OCI-LY7 (cell line): ENCODE measurements around the gene SYCP1.

Experiments used
- EZH2phosphoT487 ChIP-seq: fragments of 200-600 bp; sonication (generic); IDR thresholded peaks from 2 replicates; pipeline ENCODE4 v1.6.1; 2018; ENCODE audit warnings: low read depth, borderline replicate concordance, mild to moderate bottlenecking, mixed run types, antibody characterized with exemption, low read length, moderate library complexity, mixed read lengths
- TF ChIP-seq, protein P1 (sequence below): fragments of 200-600 bp; sonication (generic); conservative IDR thresholded peaks from 2 replicates; pipeline ENCODE4 v1.5.1; 2014; ENCODE audit warnings: mild to moderate bottlenecking, antibody characterized with exemption, low read length, moderate library complexity, mixed read lengths

DNA sequence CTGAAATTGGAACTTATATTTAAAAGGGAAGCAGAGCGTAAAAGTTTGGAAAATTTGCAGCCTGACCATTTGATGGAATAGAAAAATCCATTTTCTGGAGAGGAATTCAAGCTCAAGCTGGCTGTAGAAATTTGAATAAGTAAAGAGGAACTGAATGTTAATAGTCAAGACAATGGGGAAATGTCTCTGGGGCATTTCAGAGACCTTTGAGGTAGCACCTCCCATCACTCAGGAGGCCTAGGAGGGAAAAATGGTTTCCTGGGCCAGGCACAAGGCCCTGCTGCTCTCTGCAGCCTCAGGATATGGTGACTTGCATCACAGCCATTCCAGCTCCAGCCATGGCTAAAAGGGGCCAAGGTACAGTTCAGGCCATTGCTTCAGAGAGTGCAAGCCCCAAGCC is 157.3 kb downstream of the SYCP1 start:
- TF ChIP-seq, protein P1, sequence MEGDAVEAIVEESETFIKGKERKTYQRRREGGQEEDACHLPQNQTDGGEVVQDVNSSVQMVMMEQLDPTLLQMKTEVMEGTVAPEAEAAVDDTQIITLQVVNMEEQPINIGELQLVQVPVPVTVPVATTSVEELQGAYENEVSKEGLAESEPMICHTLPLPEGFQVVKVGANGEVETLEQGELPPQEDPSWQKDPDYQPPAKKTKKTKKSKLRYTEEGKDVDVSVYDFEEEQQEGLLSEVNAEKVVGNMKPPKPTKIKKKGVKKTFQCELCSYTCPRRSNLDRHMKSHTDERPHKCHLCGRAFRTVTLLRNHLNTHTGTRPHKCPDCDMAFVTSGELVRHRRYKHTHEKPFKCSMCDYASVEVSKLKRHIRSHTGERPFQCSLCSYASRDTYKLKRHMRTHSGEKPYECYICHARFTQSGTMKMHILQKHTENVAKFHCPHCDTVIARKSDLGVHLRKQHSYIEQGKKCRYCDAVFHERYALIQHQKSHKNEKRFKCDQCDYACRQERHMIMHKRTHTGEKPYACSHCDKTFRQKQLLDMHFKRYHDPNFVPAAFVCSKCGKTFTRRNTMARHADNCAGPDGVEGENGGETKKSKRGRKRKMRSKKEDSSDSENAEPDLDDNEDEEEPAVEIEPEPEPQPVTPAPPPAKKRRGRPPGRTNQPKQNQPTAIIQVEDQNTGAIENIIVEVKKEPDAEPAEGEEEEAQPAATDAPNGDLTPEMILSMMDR: no peak
- TF ChIP-seq EZH2phosphoT487: no peak
